ENCODE measurements around the gene CSF1.
A peak's percentile ranks its signal among the peaks of the same experiment; 100 is the strongest.

CSF1 gene

GRCh38 chr1:109901524-109902145 lies 9.0 kb upstream of the CSF1 start:
- peak; percentile 25 to 26 for DNase-seq

GRCh38 chr1:109902204-109902985 lies 8.3 kb upstream of the CSF1 start:
- no peak for DNase-seq

GRCh38 chr1:109903376-109903930 lies 7.2 kb upstream of the CSF1 start:
- DNase-seq = no peak

- DNase-seq = no peak
Observed at GRCh38 chr1:109904105-109904817, 6.4 kb upstream of the CSF1 start.

GRCh38 chr1:109905491-109905890 lies 5.2 kb upstream of the CSF1 start:
- DNase-seq = no peak

- DNase-seq = peak; percentile 62 to 70
Observed at GRCh38 chr1:109906160-109906838, 4.3 kb upstream of the CSF1 start.

- no peak for DNase-seq
Observed at GRCh38 chr1:109906839-109907180, 3.8 kb upstream of the CSF1 start.

- no peak for DNase-seq
Observed at GRCh38 chr1:109907190-109907774, 3.4 kb upstream of the CSF1 start.

- no peak for DNase-seq
Observed at GRCh38 chr1:109908836-109909235, 1.8 kb upstream of the CSF1 start.

GRCh38 chr1:109909561-109909960 lies 1.1 kb upstream of the CSF1 start:
- DNase-seq = no peak

- DNase-seq = peak; percentile 27 to 33
Observed at GRCh38 chr1:109910963-109911798, 532 bp downstream of the CSF1 start.

GRCh38 chr1:109912214-109912861 lies 1.7 kb downstream of the CSF1 start:
- no peak for DNase-seq

- no peak for DNase-seq
Observed at GRCh38 chr1:109912873-109913272, 2.2 kb downstream of the CSF1 start.

- DNase-seq = no peak
Observed at GRCh38 chr1:109913360-109913879, 2.8 kb downstream of the CSF1 start.

- no peak for DNase-seq
Observed at GRCh38 chr1:109914587-109915240, 4.1 kb downstream of the CSF1 start.

GRCh38 chr1:109917051-109917767 lies 6.6 kb downstream of the CSF1 start:
- DNase-seq = no peak

GRCh38 chr1:109917768-109918606 lies 7.3 kb downstream of the CSF1 start:
- no peak for DNase-seq

- no peak for DNase-seq
Observed at GRCh38 chr1:109918671-109919070, 8.0 kb downstream of the CSF1 start.

- no peak for DNase-seq
Observed at GRCh38 chr1:109919303-109919702, 8.7 kb downstream of the CSF1 start.
